Neural cell (in vitro differentiated cells): ENCODE data around the gene PEX6. TPM values are rescaled to one million over a fixed set of nuclear protein-coding genes. Genes with fewer than 3 reads are reported as not detected.
A peak's percentile ranks its signal among the peaks of the same experiment; 100 is the strongest.

ENCODE experiments used
- H2AFZ ChIP-seq: fragments of 200-600, 300-800 bp; sonication (generic), shearing (Covaris generic); 2 replicates; pipeline ENCODE4 v1.6.0; 2014; ENCODE audit warnings: low read depth, mild to moderate bottlenecking, antibody characterized with exemption, low read length, moderate library complexity
- H3F3A ChIP-seq: fragments of 200-600 bp; shearing (Covaris generic); 2 replicates; pipeline ENCODE4 v1.6.1; 2016; ENCODE audit warnings: mild to moderate bottlenecking, moderate library complexity, mixed read lengths, antibody characterized with exemption, low read length; ENCODE audit not compliant: insufficient read depth, poor library complexity, severe bottlenecking
- H3K27ac ChIP-seq: fragments of 200-600, 300-800 bp; sonication (generic), shearing (Covaris generic); 2 replicates; pipeline ENCODE4 v1.5.1; 2014; ENCODE audit warnings: mild to moderate bottlenecking, low read length, moderate library complexity
- H3K27me3 ChIP-seq: fragments of 300-800, 200-600 bp; sonication (generic), shearing (Covaris generic); 2 replicates; pipeline ENCODE4 v1.6.0; 2014; ENCODE audit warnings: mild to moderate bottlenecking, low read depth, low read length, moderate library complexity; ENCODE audit not compliant: insufficient read depth
- H3K36me3 ChIP-seq: fragments of 300-800, 200-600 bp; sonication (generic), shearing (Covaris generic); 2 replicates; pipeline ENCODE4 v1.5.1; 2014; ENCODE audit warnings: mild to moderate bottlenecking, antibody characterized with exemption, low read length, moderate library complexity; ENCODE audit not compliant: insufficient read depth
- H3K4me2 ChIP-seq: fragments of 300-800, 200-600 bp; sonication (generic), shearing (Covaris generic); 2 replicates; pipeline ENCODE4 v1.6.0; 2014; ENCODE audit warnings: mild to moderate bottlenecking, low read length
- H3K4me3 ChIP-seq: fragments of 300-800, 200-600 bp; sonication (generic), shearing (Covaris generic); 2 replicates; pipeline ENCODE4 v1.5.1; 2014; ENCODE audit warnings: mild to moderate bottlenecking, low read length, moderate library complexity
- H3K79me2 ChIP-seq: fragments of 200-600 bp; shearing (Covaris generic); replicated peaks from 2 replicates; pipeline ENCODE4 v1.6.0; 2014; ENCODE audit warnings: mild to moderate bottlenecking, low read length, moderate library complexity; ENCODE audit not compliant: insufficient read depth
- H3K9ac ChIP-seq: fragments of 300-800, 200-600 bp; sonication (generic), shearing (Covaris generic); 2 replicates; pipeline ENCODE4 v1.6.1; 2016; ENCODE audit warnings: mild to moderate bottlenecking, low read length, mixed read lengths
- H3K9me2 ChIP-seq: fragments of 200-600 bp; shearing (Covaris generic); 2 replicates; pipeline ENCODE4 v1.6.1; 2016; ENCODE audit warnings: mild to moderate bottlenecking, low read length, mixed read lengths; ENCODE audit not compliant: insufficient read depth
- H3K9me3 ChIP-seq: fragments of 200-600, 300-800 bp; sonication (generic), shearing (Covaris generic); 2 replicates; pipeline ENCODE4 v1.6.1; 2016; ENCODE audit warnings: mild to moderate bottlenecking, mixed run types, low read length, moderate library complexity, mixed read lengths
- H4K20me1 ChIP-seq: fragments of 200-600 bp; shearing (Covaris generic); 2 replicates; pipeline ENCODE4 v1.6.1; 2016; ENCODE audit warnings: mild to moderate bottlenecking, mixed run types; ENCODE audit not compliant: insufficient read depth
- EP300 ChIP-seq: fragments of 450-650 bp; conservative IDR thresholded peaks from 2 replicates; pipeline ENCODE4 v1.6.1; 2014; ENCODE audit warnings: antibody characterized with exemption, mild to moderate bottlenecking, moderate library complexity; ENCODE audit not compliant: poor library complexity, severe bottlenecking
- EZH2 ChIP-seq: fragments of 200-600, 300-800 bp; shearing (Covaris generic), sonication (generic); IDR thresholded peaks from 2 replicates; pipeline ENCODE4 v1.6.1; 2014; ENCODE audit warnings: antibody characterized with exemption, low read length, borderline replicate concordance, mild to moderate bottlenecking; ENCODE audit not compliant: insufficient read depth, poor library complexity, severe bottlenecking
- MXI1 ChIP-seq: fragments of 450-650 bp; conservative IDR thresholded peaks from 2 replicates; pipeline ENCODE4 v1.6.1; 2014; ENCODE audit warnings: antibody characterized with exemption, mild to moderate bottlenecking; ENCODE audit not compliant: poor library complexity, severe bottlenecking
- POLR2AphosphoS5 ChIP-seq: IDR thresholded peaks from 2 replicates; pipeline ENCODE4 v1.6.1; 2012
- RAD21 ChIP-seq: fragments of 450-650 bp; conservative IDR thresholded peaks from 2 replicates; pipeline ENCODE4 v1.6.1; 2014; ENCODE audit warnings: antibody characterized with exemption, mild to moderate bottlenecking, moderate library complexity
- SMC3 ChIP-seq: fragments of 450-650 bp; conservative IDR thresholded peaks from 2 replicates; pipeline ENCODE4 v1.6.1; 2014; ENCODE audit warnings: antibody characterized with exemption, mild to moderate bottlenecking, moderate library complexity; ENCODE audit not compliant: poor library complexity
- TAF1 ChIP-seq: IDR thresholded peaks from 2 replicates; pipeline ENCODE4 v1.6.1; 2012; ENCODE audit warnings: low read depth
- polyA minus RNA-seq: library from RNA; depleted of rRNA, polyadenylated mRNA; stranded (reverse); fragments of >200 nt; gene quantifications from 2 replicates; pipeline ENCODE4 v1.2.3, GENCODE V29; 2014
- polyA plus RNA-seq: library from polyadenylated mRNA; depleted of rRNA; stranded (reverse); fragments of >200 nt; gene quantifications from 2 replicates; pipeline ENCODE4 v1.2.3, GENCODE V29; 2014
- TF ChIP-seq, protein P1 (sequence below): fragments of 450-650 bp; IDR thresholded peaks from 2 replicates; pipeline ENCODE4 v1.5.1; 2014; ENCODE audit warnings: antibody characterized with exemption, mild to moderate bottlenecking, moderate library complexity; ENCODE audit not compliant: poor library complexity, severe bottlenecking
- TF ChIP-seq, protein P2 (sequence below): IDR thresholded peaks from 2 replicates; pipeline ENCODE4 v1.6.1; 2012; ENCODE audit warnings: borderline replicate concordance

The PEX6 gene, protein sequence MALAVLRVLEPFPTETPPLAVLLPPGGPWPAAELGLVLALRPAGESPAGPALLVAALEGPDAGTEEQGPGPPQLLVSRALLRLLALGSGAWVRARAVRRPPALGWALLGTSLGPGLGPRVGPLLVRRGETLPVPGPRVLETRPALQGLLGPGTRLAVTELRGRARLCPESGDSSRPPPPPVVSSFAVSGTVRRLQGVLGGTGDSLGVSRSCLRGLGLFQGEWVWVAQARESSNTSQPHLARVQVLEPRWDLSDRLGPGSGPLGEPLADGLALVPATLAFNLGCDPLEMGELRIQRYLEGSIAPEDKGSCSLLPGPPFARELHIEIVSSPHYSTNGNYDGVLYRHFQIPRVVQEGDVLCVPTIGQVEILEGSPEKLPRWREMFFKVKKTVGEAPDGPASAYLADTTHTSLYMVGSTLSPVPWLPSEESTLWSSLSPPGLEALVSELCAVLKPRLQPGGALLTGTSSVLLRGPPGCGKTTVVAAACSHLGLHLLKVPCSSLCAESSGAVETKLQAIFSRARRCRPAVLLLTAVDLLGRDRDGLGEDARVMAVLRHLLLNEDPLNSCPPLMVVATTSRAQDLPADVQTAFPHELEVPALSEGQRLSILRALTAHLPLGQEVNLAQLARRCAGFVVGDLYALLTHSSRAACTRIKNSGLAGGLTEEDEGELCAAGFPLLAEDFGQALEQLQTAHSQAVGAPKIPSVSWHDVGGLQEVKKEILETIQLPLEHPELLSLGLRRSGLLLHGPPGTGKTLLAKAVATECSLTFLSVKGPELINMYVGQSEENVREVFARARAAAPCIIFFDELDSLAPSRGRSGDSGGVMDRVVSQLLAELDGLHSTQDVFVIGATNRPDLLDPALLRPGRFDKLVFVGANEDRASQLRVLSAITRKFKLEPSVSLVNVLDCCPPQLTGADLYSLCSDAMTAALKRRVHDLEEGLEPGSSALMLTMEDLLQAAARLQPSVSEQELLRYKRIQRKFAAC
- 20.4 and 27.7 TPM in 2 replicates for polyA plus RNA-seq
- 15.4 and 18.7 TPM in 2 replicates for polyA minus RNA-seq

DNA sequence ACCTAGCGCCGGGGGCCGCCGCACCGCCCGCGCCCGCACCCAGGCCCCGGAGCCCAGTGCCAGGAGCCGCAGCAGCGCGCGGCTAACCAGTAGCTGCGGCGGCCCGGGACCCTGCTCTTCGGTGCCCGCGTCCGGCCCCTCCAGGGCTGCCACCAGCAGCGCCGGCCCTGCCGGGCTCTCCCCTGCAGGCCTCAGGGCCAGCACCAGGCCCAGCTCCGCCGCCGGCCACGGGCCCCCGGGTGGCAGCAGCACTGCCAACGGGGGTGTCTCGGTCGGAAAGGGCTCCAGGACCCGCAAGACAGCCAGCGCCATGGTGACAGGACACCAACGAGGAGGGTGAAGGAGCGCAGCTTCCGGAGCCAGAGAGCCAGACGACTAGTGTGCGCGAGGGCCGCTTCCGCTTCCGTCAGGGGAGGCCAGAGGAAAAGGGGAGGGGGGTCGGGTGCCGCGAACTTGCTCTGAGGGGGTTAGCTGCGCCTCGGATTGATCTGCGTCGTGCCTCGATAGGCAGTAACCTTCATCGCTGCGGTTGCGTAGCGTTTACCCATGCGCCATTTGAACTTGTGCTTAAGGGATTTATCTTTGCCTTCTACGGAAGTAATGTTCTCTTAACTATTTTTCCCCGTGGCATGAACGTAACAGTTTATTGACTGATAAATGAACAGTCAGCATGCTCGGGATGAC lies at the start of gene PEX6:
Gene PEX6 (minus strand): TSS at position 343 of the 684 bp plus-strand sequence. CDS start 31 bp downstream, at position 312.
- Histone ChIP-seq H3K27me3 (no peaks in the 10 kb centered on the region), H3K36me3 (no peaks in the 10 kb centered on the region), H3K4me2 (peak within 1 kb of the TSS; percentile 88), H4K20me1 (no peaks in the 10 kb centered on the region), H3K4me3 (peak within 1 kb of the TSS; percentile 95), H2AFZ (peak within 1 kb of the TSS; percentile 62), H3K9me2 (no peaks in the 10 kb centered on the region), H3K27ac (peak within 1 kb of the TSS; percentile 90), H3K9me3 (no peaks in the 10 kb centered on the region), H3F3A (peaks cover 3% of the 10 kb centered on the region), H3K79me2 (peaks cover 6% of the 10 kb centered on the region), H3K9ac (peak within 1 kb of the TSS; percentile 83)
- peak; percentile 9 for TF ChIP-seq SMC3
- TF ChIP-seq EP300, result peak; percentile 37
- peak; percentile 77 for TF ChIP-seq TAF1
- no peak for TF ChIP-seq EZH2
- TF ChIP-seq, protein P1, sequence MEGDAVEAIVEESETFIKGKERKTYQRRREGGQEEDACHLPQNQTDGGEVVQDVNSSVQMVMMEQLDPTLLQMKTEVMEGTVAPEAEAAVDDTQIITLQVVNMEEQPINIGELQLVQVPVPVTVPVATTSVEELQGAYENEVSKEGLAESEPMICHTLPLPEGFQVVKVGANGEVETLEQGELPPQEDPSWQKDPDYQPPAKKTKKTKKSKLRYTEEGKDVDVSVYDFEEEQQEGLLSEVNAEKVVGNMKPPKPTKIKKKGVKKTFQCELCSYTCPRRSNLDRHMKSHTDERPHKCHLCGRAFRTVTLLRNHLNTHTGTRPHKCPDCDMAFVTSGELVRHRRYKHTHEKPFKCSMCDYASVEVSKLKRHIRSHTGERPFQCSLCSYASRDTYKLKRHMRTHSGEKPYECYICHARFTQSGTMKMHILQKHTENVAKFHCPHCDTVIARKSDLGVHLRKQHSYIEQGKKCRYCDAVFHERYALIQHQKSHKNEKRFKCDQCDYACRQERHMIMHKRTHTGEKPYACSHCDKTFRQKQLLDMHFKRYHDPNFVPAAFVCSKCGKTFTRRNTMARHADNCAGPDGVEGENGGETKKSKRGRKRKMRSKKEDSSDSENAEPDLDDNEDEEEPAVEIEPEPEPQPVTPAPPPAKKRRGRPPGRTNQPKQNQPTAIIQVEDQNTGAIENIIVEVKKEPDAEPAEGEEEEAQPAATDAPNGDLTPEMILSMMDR, result peak; percentile 42
- TF ChIP-seq, protein P2, sequence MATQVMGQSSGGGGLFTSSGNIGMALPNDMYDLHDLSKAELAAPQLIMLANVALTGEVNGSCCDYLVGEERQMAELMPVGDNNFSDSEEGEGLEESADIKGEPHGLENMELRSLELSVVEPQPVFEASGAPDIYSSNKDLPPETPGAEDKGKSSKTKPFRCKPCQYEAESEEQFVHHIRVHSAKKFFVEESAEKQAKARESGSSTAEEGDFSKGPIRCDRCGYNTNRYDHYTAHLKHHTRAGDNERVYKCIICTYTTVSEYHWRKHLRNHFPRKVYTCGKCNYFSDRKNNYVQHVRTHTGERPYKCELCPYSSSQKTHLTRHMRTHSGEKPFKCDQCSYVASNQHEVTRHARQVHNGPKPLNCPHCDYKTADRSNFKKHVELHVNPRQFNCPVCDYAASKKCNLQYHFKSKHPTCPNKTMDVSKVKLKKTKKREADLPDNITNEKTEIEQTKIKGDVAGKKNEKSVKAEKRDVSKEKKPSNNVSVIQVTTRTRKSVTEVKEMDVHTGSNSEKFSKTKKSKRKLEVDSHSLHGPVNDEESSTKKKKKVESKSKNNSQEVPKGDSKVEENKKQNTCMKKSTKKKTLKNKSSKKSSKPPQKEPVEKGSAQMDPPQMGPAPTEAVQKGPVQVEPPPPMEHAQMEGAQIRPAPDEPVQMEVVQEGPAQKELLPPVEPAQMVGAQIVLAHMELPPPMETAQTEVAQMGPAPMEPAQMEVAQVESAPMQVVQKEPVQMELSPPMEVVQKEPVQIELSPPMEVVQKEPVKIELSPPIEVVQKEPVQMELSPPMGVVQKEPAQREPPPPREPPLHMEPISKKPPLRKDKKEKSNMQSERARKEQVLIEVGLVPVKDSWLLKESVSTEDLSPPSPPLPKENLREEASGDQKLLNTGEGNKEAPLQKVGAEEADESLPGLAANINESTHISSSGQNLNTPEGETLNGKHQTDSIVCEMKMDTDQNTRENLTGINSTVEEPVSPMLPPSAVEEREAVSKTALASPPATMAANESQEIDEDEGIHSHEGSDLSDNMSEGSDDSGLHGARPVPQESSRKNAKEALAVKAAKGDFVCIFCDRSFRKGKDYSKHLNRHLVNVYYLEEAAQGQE, result peak; percentile 41
- peak; percentile 17 for TF ChIP-seq RAD21
- TF ChIP-seq MXI1, result peak; percentile 90
- TF ChIP-seq POLR2AphosphoS5, result peak; percentile 92

DNA sequence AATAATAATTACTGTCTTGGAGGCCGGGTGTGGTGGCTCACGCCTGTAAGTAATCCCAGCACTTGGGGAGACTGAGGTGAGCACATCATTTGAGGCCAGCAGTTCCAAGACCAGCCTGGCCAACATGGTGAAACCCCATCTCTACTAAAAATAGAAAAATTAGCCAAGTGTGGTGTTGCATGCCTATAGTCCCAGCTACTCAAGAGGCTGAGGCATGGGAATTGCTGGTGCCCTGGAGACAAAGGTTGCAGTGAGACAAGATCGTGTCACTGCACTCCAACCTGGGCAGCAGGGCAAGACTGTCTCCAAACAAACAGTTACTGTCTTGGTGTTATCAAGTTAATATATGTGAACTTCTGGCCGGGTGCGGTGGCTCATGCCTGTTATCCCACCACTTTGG lies 47.4 kb upstream of the PEX6 start:
- H3F3A ChIP-seq, result no peaks in the 10 kb centered on the region
- H3K9ac ChIP-seq, result no peak overlapping the region
- no peak overlapping the region for H2AFZ ChIP-seq
- no peaks in the 10 kb centered on the region for H3K9me2 ChIP-seq
- H3K4me3 ChIP-seq, result no peak overlapping the region
- H4K20me1 ChIP-seq, result no peaks in the 10 kb centered on the region
- H3K27ac ChIP-seq, result no peak overlapping the region
- no peaks in the 10 kb centered on the region for H3K9me3 ChIP-seq
- no peaks in the 10 kb centered on the region for H3K36me3 ChIP-seq
- no peak overlapping the region for H3K4me2 ChIP-seq
- no peak for TF ChIP-seq MXI1
- TF ChIP-seq POLR2AphosphoS5, result no peak
- no peak for TF ChIP-seq EZH2
- TF ChIP-seq, protein P2, result no peak
- TF ChIP-seq TAF1, result no peak
- no peak for TF ChIP-seq RAD21
- TF ChIP-seq, protein P1, result no peak
- no peak for TF ChIP-seq EP300
- TF ChIP-seq SMC3, result no peak
- H3K79me2 ChIP-seq, result peaks cover 9% of the 10 kb centered on the region
- H3K27me3 ChIP-seq, result no peaks in the 10 kb centered on the region
